H7 (cell line): ENCODE results near the gene SSBP2. TPM values are rescaled to one million over a fixed set of nuclear protein-coding genes. Genes with fewer than 3 reads are reported as not detected.
A peak's percentile ranks its signal among the peaks of the same experiment; 100 is the strongest.

Experiments
- DNase-seq: peaks from one replicate; pipeline ENCODE4 v3.0.0; 2012
- H3K27me3 ChIP-seq: 2 replicates; pipeline ENCODE4 v1.6.0; 2011; ENCODE audit warnings: mild to moderate bottlenecking, low read length; ENCODE audit not compliant: control insufficient read depth, insufficient read depth
- H3K36me3 ChIP-seq: replicated peaks from 2 replicates; pipeline ENCODE4 v1.5.1; 2011; ENCODE audit warnings: low read length; ENCODE audit not compliant: control insufficient read depth, insufficient read depth
- H3K4me3 ChIP-seq: 2 replicates; pipeline ENCODE4 v1.5.1; 2011; ENCODE audit warnings: low read depth, mild to moderate bottlenecking, control low read depth, low read length, moderate library complexity; ENCODE audit not compliant: insufficient read depth
- total RNA-seq: library from RNA; depleted of rRNA; stranded (reverse); fragments of >200 nt; shearing (Covaris generic); gene quantifications from 2 replicates; pipeline ENCODE4 v1.2.3, GENCODE V29; 2014

Gene SSBP2
- total RNA-seq, 1 experiment from 2014 or later, result 26.1 TPM

GRCh38 chr5:81405126-81405891, 345.6 kb downstream of the SSBP2 start:
- Histone ChIP-seq H3K36me3 (no peaks in the 10 kb centered on the region), H3K4me3 (no peak overlapping the region), H3K27me3 (no peaks in the 10 kb centered on the region)
- DNase-seq, result no peak

GRCh38 chr5:81402192-81402930, 348.5 kb downstream of the SSBP2 start:
- no peak for DNase-seq
- Histone ChIP-seq H3K4me3 (no peak overlapping the region), H3K36me3 (no peaks in the 10 kb centered on the region), H3K27me3 (no peaks in the 10 kb centered on the region)

- DNase-seq, result no peak
- H3K27me3 ChIP-seq, result no peaks in the 10 kb centered on the region
- H3K4me3 ChIP-seq, result no peak overlapping the region
These were observed 349.6 kb downstream of the SSBP2 start for GRCh38 chr5:81401266-81401665.

GRCh38 chr5:81400375-81400774, 350.5 kb downstream of the SSBP2 start:
- no peaks in the 10 kb centered on the region for H3K27me3 ChIP-seq
- no peaks in the 10 kb centered on the region for H3K36me3 ChIP-seq
- H3K4me3 ChIP-seq, result no peak overlapping the region
- no peak for DNase-seq

More at GRCh38 chr5:81401266-81401665, 349.6 kb downstream of the SSBP2 start:
- H3K36me3 ChIP-seq, result no peaks in the 10 kb centered on the region

GRCh38 chr5:81398741-81399140, 352.2 kb downstream of the SSBP2 start:
- H3K4me3 ChIP-seq, result no peak overlapping the region
- no peaks in the 10 kb centered on the region for H3K36me3 ChIP-seq
- H3K27me3 ChIP-seq, result peaks cover 6% of the 10 kb centered on the region
- no peak for DNase-seq

GRCh38 chr5:81397176-81397575, 353.7 kb downstream of the SSBP2 start:
- Histone ChIP-seq H3K36me3 (no peaks in the 10 kb centered on the region), H3K27me3 (peaks cover 15% of the 10 kb centered on the region), H3K4me3 (no peak overlapping the region)
- no peak for DNase-seq

- Histone ChIP-seq H3K36me3 (no peaks in the 10 kb centered on the region), H3K4me3 (no peak overlapping the region), H3K27me3 (peaks cover 15% of the 10 kb centered on the region)
- DNase-seq, result no peak
These were observed 355.6 kb downstream of the SSBP2 start for GRCh38 chr5:81395262-81395661.

- Histone ChIP-seq H3K27me3 (peaks cover 15% of the 10 kb centered on the region), H3K36me3 (no peaks in the 10 kb centered on the region), H3K4me3 (peak within 1 kb of the TSS; percentile 57)
- DNase-seq, result peak; percentile 82
These were observed 356.8 kb downstream of the SSBP2 start, which contains the start of gene ACOT12 for GRCh38 chr5:81393783-81394718. Gene ACOT12 (minus strand): TSS chr5:81394134. CDS start chr5:81394114, 20 bp downstream.

GRCh38 chr5:81393430-81393782, 357.5 kb downstream of the SSBP2 start:
- H3K36me3 ChIP-seq, result no peaks in the 10 kb centered on the region
- H3K27me3 ChIP-seq, result peaks cover 15% of the 10 kb centered on the region
- H3K4me3 ChIP-seq, result peak overlapping the region; percentile 57
- no peak for DNase-seq

GRCh38 chr5:81389025-81389424, 361.9 kb downstream of the SSBP2 start:
- H3K27me3 ChIP-seq, result peaks cover 11% of the 10 kb centered on the region
- no peak for DNase-seq
- no peaks in the 10 kb centered on the region for H3K36me3 ChIP-seq
- no peak overlapping the region for H3K4me3 ChIP-seq

- H3K4me3 ChIP-seq, result no peak overlapping the region
- no peaks in the 10 kb centered on the region for H3K36me3 ChIP-seq
- peaks cover 3% of the 10 kb centered on the region for H3K27me3 ChIP-seq
- DNase-seq, result no peak
These were observed 362.7 kb downstream of the SSBP2 start for GRCh38 chr5:81388169-81388568.

- DNase-seq, result no peak
- Histone ChIP-seq H3K36me3 (no peaks in the 10 kb centered on the region), H3K27me3 (no peaks in the 10 kb centered on the region), H3K4me3 (no peak overlapping the region)
These were observed 367.0 kb downstream of the SSBP2 start for GRCh38 chr5:81383867-81384266.

GRCh38 chr5:81371354-81371876, 379.5 kb downstream of the SSBP2 start:
- no peak for DNase-seq
- H3K27me3 ChIP-seq, result no peaks in the 10 kb centered on the region
- H3K4me3 ChIP-seq, result no peak overlapping the region
- no peaks in the 10 kb centered on the region for H3K36me3 ChIP-seq

- no peak for DNase-seq
- H3K36me3 ChIP-seq, result no peaks in the 10 kb centered on the region
- H3K27me3 ChIP-seq, result no peaks in the 10 kb centered on the region
These were observed 380.0 kb downstream of the SSBP2 start for GRCh38 chr5:81370912-81371311.

More at GRCh38 chr5:81370912-81371311, 380.0 kb downstream of the SSBP2 start:
- no peak overlapping the region for H3K4me3 ChIP-seq
